ENCODE measurements around the gene PPP1R13B. TPM values are rescaled to one million over a fixed set of nuclear protein-coding genes. Genes with fewer than 3 reads are reported as not detected.

The PPP1R13B gene
- total RNA-seq, 1 experiment from 2014 or later = 16.2 TPM

DNA sequence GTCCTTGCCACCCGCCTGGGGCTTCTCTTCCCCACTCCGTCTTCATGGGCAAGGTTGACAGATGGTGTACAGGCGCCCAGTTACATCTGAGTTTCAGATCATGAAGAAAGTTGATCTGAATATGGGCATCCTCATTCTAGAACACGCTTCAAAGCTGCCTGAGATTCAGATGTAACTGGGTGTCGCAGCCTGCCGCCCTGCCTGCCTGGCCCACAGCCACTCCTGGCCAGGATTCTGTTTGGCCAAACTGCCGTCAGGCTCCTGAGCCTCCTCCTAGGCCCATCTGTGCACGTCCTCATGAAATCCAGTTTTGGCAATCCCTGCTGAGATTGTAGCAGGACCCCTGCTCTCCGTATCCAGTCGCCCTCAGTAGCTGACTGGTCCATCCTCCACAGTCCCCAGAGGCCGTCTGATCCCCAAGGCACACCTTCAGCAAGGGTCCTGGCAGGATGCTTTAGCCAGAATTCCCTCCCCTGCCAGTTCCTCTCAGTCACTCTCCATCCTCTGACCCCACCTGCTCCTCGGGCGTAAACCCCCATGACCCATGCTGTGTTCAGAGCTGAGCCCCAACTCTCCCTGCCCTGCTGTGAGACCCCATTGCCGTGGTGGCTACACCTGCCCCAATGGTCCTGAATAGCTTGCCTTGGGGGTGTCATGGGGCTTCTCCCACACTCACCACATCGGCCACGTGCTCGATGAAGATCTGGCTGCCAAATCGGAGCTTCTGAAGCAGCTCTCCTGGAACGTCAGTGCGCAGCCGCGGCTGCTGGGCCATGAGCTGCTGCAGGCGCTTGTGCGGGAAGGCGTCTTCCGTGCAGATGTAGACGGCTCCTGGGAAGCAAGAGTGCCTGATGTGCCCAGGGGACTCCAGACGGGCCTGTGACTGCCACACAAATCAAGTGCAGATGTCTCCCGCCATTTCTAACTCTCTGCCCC is 144.6 kb downstream of the PPP1R13B start:
- intact Hi-C loops (cut with micrococcal nuclease) = no loop called here
- CTCF ChIA-PET = interaction anchor here (0.6 kb wide), 1 partner anchor 1168 kb away, joined by 3 read pairs; no protein-coding TSS in a partner anchor
- TF ChIP-seq, protein P1, sequence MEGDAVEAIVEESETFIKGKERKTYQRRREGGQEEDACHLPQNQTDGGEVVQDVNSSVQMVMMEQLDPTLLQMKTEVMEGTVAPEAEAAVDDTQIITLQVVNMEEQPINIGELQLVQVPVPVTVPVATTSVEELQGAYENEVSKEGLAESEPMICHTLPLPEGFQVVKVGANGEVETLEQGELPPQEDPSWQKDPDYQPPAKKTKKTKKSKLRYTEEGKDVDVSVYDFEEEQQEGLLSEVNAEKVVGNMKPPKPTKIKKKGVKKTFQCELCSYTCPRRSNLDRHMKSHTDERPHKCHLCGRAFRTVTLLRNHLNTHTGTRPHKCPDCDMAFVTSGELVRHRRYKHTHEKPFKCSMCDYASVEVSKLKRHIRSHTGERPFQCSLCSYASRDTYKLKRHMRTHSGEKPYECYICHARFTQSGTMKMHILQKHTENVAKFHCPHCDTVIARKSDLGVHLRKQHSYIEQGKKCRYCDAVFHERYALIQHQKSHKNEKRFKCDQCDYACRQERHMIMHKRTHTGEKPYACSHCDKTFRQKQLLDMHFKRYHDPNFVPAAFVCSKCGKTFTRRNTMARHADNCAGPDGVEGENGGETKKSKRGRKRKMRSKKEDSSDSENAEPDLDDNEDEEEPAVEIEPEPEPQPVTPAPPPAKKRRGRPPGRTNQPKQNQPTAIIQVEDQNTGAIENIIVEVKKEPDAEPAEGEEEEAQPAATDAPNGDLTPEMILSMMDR (IDR thresholded peaks at IDR 0.05; ENCODE audit: unreplicated experiment) = no peak
- BruUV-seq (replicated peaks) = no TSS peak
- no peaks in the 10 kb centered on the region for H3K9me3 Mint-ChIP-seq (ENCODE audit: unreplicated experiment)
- DNase-seq (ENCODE audit: unreplicated experiment) = no peak
- H3K27ac Mint-ChIP-seq (ENCODE audit: low read depth, unreplicated experiment) = no peak overlapping the region
- no peak overlapping the region for H3K4me3 Mint-ChIP-seq (ENCODE audit: unreplicated experiment)
- no peaks in the 10 kb centered on the region for H3K27me3 Mint-ChIP-seq (ENCODE audit: insufficient read depth, unreplicated experiment)
- H3K36me3 Mint-ChIP-seq (ENCODE audit: insufficient read depth, unreplicated experiment) = peaks cover 49% of the 10 kb centered on the region
- no peaks in the 10 kb centered on the region for H3K4me1 Mint-ChIP-seq (ENCODE audit: insufficient read depth, unreplicated experiment)
- POLR2A ChIA-PET = interaction anchor here (1.1 to 1.4 kb wide), 2 partner anchors 9 to 45 kb away, joined by 3 to 8 read pairs; no protein-coding TSS in a partner anchor

DNA sequence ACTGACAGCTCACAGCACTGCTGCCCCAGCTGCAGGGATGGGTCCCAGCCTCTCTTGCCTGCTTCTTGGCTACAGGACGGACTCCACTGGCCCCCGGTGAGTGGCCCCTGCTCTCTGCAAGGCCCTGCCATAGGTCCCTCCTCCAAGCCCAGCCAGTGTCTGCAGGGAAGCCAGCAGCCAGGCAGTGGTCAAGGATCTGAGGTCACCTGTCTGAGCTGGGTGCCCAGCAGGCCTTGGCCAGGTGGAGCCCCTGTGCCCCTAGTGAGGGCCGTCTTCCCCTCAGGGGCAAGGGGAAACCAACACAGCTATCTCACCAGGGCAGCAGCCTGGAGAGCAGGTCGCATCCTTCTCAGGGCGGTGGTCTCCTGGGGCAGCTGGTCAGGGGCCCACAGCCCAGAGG is 145.3 kb downstream of the PPP1R13B start:
- no TSS peak for BruUV-seq (replicated peaks)
- H3K4me3 Mint-ChIP-seq (ENCODE audit: unreplicated experiment) = no peak overlapping the region
- POLR2A ChIA-PET = interaction anchor here (1.4 kb wide), 1 partner anchor 10 kb away, joined by 8 read pairs; no protein-coding TSS in a partner anchor

DNA sequence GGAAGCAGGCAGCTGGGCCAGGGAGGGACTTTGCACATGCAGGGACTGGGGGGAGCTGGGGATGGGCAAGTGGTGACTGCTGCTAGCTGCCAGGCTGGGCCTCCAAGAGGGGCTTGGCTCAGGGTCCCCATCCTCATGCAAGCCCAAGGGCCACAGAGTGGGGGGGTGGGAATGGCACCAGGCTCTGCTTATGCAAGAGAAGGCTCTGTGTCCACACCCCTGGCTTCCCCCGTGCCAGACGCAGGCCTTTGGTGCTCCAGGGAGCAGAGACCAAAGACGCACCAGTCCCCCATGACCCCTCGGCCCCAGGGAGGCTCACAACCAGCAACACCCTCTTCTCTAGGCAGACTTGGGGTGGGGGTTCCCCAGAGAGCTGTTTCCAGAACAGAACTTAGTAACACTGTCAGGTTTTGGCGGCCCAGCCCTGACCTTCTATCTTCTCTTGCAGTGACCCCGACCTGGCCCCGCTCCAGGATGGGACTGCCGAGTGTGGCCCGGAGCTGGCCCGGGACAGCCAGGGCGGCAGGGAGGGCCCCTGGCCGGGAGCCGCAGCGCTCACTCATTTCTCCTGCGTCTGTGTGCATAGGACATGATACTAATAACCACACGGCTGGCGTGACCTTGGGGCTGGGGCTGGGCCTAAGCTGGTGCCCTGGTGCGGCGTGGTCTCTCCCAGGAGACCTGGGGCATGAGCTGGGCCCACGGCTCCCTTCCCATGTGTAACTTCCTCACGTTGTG is 146.5 kb downstream of the PPP1R13B start:
- Mint-ChIP-seq H3K4me1 (ENCODE audit: insufficient read depth, unreplicated experiment) (peaks cover 5% of the 10 kb centered on the region), H3K27ac (ENCODE audit: low read depth, unreplicated experiment) (no peak overlapping the region), H3K4me3 (ENCODE audit: unreplicated experiment) (no peak overlapping the region), H3K9me3 (ENCODE audit: unreplicated experiment) (no peaks in the 10 kb centered on the region), H3K27me3 (ENCODE audit: insufficient read depth, unreplicated experiment) (no peaks in the 10 kb centered on the region), H3K36me3 (ENCODE audit: insufficient read depth, unreplicated experiment) (peaks cover 54% of the 10 kb centered on the region)
- TF ChIP-seq, protein P1 (IDR thresholded peaks at IDR 0.05; ENCODE audit: unreplicated experiment) = no peak
- no TSS peak for BruUV-seq (replicated peaks)
- POLR2A ChIA-PET = interaction anchor here (1.2 kb wide), 1 partner anchor 11 kb away, joined by 3 read pairs; no protein-coding TSS in a partner anchor
- no peak for DNase-seq (ENCODE audit: unreplicated experiment)
- intact Hi-C loops (cut with micrococcal nuclease) = no loop called here
- CTCF ChIA-PET = interaction anchor here (0.9 kb wide), 1 partner anchor 128 kb away, joined by 3 read pairs; no protein-coding TSS in a partner anchor

More for the DNA sequence above, 145.3 kb downstream of the PPP1R13B start:
- TF ChIP-seq, protein P1 (IDR thresholded peaks at IDR 0.05; ENCODE audit: unreplicated experiment) = no peak
- H3K4me1 Mint-ChIP-seq (ENCODE audit: insufficient read depth, unreplicated experiment) = no peaks in the 10 kb centered on the region
- H3K27me3 Mint-ChIP-seq (ENCODE audit: insufficient read depth, unreplicated experiment) = no peaks in the 10 kb centered on the region
- peaks cover 49% of the 10 kb centered on the region for H3K36me3 Mint-ChIP-seq (ENCODE audit: insufficient read depth, unreplicated experiment)
- no peaks in the 10 kb centered on the region for H3K9me3 Mint-ChIP-seq (ENCODE audit: unreplicated experiment)
- CTCF ChIA-PET = interaction anchor here (0.9 kb wide), 1 partner anchor 129 kb away, joined by 3 read pairs; no protein-coding TSS in a partner anchor
- H3K27ac Mint-ChIP-seq (ENCODE audit: low read depth, unreplicated experiment) = no peak overlapping the region
- no peak for DNase-seq (ENCODE audit: unreplicated experiment)
- intact Hi-C loops (cut with micrococcal nuclease) = no loop called here

Measured in MCF 10A (cell line).